Measurements from ENCODE around the gene OTOGL.

OTOGL gene

DNA sequence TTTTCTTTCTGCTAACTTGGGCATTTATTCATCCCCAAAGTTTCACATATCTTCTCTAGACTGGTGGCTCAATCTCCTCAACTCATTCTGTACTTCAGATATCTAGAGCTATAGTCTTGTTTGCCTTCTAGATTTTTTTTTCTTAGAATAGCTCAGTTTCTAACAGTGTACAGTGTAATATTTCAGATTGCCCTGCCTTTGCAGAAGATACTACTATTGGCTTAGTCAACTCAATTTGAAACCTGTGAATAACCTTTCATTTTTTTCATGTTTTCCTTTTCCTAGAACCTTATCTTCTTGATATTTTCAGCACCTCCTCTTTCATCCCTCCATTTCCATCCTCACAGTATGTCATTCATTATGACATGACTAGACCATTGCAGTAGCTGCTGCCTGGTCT, 69.6 kb downstream of the OTOGL start:
- TF ChIP-seq, protein P1, sequence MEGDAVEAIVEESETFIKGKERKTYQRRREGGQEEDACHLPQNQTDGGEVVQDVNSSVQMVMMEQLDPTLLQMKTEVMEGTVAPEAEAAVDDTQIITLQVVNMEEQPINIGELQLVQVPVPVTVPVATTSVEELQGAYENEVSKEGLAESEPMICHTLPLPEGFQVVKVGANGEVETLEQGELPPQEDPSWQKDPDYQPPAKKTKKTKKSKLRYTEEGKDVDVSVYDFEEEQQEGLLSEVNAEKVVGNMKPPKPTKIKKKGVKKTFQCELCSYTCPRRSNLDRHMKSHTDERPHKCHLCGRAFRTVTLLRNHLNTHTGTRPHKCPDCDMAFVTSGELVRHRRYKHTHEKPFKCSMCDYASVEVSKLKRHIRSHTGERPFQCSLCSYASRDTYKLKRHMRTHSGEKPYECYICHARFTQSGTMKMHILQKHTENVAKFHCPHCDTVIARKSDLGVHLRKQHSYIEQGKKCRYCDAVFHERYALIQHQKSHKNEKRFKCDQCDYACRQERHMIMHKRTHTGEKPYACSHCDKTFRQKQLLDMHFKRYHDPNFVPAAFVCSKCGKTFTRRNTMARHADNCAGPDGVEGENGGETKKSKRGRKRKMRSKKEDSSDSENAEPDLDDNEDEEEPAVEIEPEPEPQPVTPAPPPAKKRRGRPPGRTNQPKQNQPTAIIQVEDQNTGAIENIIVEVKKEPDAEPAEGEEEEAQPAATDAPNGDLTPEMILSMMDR (IDR thresholded peaks at IDR 0.05): no peak
- no peak for TF ChIP-seq ZFX (IDR thresholded peaks at IDR 0.05; ENCODE audit: borderline replicate concordance)
- H3K27ac ChIP-seq: no peak overlapping the region

DNA sequence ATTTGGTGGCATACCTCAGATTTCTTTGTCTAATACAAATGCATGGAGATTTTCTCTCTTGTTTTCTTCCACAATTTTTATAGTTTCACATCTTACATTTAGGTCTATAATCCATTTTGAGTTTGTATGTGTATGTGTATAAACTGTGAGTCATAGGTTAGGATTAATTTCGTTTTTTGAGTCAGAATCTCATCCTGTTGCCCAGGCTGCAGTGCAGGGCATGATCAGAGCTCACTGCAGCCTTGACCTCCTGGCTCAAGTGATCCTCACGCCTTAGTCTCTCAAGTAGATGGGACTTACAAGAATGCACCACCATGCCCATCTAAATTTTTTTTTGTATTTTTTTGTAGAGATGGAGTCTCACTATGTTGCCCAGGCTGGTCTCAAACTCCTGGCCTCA, 71.6 kb downstream of the OTOGL start:
- H3K27ac ChIP-seq: no peak overlapping the region
- TF ChIP-seq, protein P1 (IDR thresholded peaks at IDR 0.05): no peak
- TF ChIP-seq ZFX (IDR thresholded peaks at IDR 0.05; ENCODE audit: borderline replicate concordance): no peak

DNA sequence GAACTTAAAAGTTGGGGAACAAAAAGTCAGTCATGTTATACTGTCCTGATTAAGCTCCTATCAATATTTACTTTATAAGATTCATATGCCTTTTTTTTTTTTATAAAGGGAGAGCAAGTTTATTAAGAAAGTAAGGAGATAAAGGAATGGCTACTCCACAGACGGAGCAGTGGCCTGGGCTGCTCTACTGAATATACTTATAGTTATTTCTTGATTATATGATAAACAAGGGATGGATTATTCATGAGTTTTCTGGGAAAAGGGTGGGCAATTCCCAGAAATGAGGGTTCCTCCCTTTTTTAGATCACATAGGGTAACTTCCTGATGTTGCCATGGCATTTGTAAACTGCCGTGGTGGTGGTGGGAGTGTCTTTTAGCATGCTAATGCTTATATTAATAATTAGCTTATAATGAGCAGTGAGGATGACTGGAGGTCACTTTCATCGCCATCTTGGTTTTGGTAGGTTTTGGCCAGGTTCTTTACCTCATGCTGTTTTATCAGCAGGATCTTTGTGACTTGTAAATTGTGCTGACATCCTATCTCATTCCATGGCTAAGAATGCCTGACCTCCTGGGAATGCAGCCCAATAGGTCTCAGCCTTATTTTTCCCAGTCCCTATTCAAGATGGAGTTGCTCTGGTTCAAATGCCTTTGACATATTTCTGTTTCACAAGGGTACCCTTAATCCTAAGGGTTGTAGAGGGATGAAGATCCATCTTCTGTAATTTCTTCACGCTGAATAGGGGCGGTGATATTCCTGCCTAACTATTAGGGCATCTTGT, 73.9 kb downstream of the OTOGL start:
- no peak overlapping the region for H3K27ac ChIP-seq
- TF ChIP-seq, protein P1 (IDR thresholded peaks at IDR 0.05): no peak
- no peak for TF ChIP-seq ZFX (IDR thresholded peaks at IDR 0.05; ENCODE audit: borderline replicate concordance)

DNA sequence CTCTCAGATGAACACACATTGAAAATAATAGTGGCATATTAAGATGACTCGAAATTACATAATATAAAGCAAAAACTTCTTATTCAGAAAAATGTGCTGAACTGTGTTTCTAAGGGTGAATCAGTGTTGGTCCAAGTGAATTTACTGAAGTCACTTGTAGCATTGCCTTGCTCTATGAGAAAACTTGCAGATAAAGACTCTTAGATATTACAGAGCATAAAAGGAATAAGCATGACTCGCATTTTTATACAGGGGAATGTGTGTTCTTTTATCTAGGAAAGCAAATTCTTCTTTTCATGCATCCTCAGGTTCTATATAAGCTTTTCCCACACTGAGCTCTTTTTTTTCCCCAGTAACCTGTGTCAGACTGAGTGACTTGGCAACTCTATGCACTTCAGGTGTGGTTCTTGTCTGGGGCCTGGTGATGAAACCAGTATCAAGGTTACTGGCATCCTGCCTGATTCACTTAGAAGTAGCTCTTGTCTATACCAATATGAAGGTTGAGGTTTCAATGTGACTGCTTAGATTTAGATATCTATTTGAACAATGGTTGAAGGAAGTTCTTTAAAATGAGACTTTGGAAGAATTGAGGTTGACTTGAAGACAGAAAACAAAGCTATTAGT, 76.1 kb downstream of the OTOGL start:
- TF ChIP-seq ZFX (IDR thresholded peaks at IDR 0.05; ENCODE audit: borderline replicate concordance): no peak
- TF ChIP-seq, protein P1 (IDR thresholded peaks at IDR 0.05): no peak

DNA sequence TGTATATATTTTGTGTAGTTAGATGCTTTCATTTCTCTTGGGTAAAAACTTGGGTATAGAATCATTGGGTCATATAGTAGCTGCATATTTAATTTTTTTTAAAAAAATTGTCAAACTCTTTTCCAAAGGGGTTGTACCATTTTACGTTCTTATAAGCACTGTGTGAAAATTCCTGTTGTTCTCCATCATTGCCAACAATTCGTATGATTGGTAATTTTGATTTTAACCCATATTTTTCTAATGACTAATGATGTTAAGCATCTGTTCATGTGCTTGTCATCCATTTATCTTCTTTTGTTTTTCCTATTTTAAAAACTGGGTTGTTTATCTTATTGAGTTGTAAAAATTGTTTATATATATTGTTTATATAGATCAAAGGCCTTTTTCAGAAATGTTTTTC, 77.4 kb downstream of the OTOGL start:
- TF ChIP-seq ZFX (IDR thresholded peaks at IDR 0.05; ENCODE audit: borderline replicate concordance): no peak
- TF ChIP-seq, protein P1 (IDR thresholded peaks at IDR 0.05): no peak
- H3K27ac ChIP-seq: no peak overlapping the region

More for the DNA sequence above, 76.1 kb downstream of the OTOGL start:
- H3K27ac ChIP-seq: no peak overlapping the region

DNA sequence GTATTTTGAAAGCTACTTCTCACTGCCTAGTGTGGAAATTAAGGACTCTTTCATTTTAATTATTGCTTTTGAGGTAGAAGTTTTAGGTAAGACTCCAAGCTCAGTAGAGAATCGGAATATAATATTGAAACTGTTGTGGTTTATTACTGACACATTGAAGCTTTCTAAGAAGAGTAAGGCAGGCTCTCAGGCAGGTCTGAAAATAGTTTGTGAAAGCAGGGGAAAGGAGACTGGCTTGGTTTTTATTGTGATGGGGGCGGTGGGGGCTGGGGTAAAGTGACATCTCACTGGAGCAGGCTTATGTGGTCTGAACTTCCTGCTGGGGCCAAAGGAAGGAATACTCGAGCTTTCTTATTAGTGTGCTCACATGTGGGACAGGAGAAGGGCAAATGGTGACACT, 79.5 kb downstream of the OTOGL start:
- H3K27ac ChIP-seq: no peak overlapping the region
- TF ChIP-seq ZFX (IDR thresholded peaks at IDR 0.05; ENCODE audit: borderline replicate concordance): no peak
- TF ChIP-seq, protein P1 (IDR thresholded peaks at IDR 0.05): no peak

DNA sequence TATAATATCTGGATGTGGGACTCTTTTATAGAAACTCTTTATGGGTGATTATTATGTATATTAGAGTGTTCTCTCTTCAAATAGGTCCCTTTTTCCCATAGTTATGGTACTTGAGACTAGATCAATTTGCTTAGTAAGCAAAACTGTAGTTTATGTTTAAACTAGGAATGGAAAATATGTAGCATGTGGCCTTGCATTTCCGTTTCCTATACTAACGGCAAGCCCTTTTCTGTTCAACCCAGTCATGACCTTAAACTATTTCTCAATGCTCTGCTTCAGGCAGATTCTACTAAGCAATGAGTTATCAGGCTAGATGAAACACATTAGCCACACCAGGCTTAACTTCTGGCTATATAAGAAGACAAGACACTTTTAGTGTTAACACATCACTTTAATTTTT, 84.6 kb downstream of the OTOGL start:
- no peak overlapping the region for H3K27ac ChIP-seq

More for the DNA sequence above, 84.6 kb downstream of the OTOGL start:
- TF ChIP-seq, protein P1 (IDR thresholded peaks at IDR 0.05): no peak
- TF ChIP-seq ZFX (IDR thresholded peaks at IDR 0.05; ENCODE audit: borderline replicate concordance): no peak
